Common myeloid progenitor, CD34-positive (primary cell): ENCODE data around the gene FRMD4A.

Source experiments
- CTCF ChIA-PET: fragments of 350-600 bp; sonication (Branson Sonifier 250); formaldehyde crosslinking; loops from one replicate; lab custom pipeline; 2021; ENCODE audit warnings: antibody characterized with exemption; lab: Charles Lee
- POLR2A ChIA-PET: fragments of 350-600 bp; sonication (Branson Sonifier 250); formaldehyde crosslinking; loops from one replicate; lab custom pipeline; 2021; ENCODE audit warnings: antibody characterized with exemption; lab: Charles Lee
- DNase-seq, 3 donors: peaks; one replicate each; pipeline versions ENCODE4 v3.0.0 to v3.0.0-alpha.2; 2013
- H3K27ac ChIP-seq, 2 experiments: 1 replicate in 1 of 2; 2 replicates in 1 of 2; pipeline ENCODE4 v1.7.0; 2013; ENCODE audit warnings: inconsistent platforms in 2 of 2, low read length in 2 of 2, mild to moderate bottlenecking in 2 of 2, low read depth in 1 of 2, moderate library complexity in 1 of 2; ENCODE audit not compliant: severe bottlenecking in 2 of 2, insufficient read depth in 1 of 2, poor library complexity in 1 of 2
- H3K27me3 ChIP-seq, 5 experiments: replicated peaks in 2 of 5; 1 replicate in 3 of 5; 2 replicates in 2 of 5; pipeline versions ENCODE4 v1.6.1 to v1.7.0; 2013; ENCODE audit warnings: low read length in 4 of 5, mild to moderate bottlenecking in 2 of 5, moderate library complexity in 2 of 5, inconsistent platforms in 1 of 5; ENCODE audit not compliant: insufficient read depth in 5 of 5, control insufficient read depth in 4 of 5
- H3K36me3 ChIP-seq, 4 experiments: 1 replicate in 2 of 4; 2 replicates in 2 of 4; pipeline versions ENCODE4 v1.6.1 to v1.7.0; 2013; ENCODE audit warnings: low read length in 3 of 4, control low read depth in 1 of 4, mild to moderate bottlenecking in 1 of 4; ENCODE audit not compliant: control insufficient read depth in 4 of 4, insufficient read depth in 4 of 4
- H3K4me1 ChIP-seq, 4 experiments: 1 replicate in 3 of 4; 2 replicates in 1 of 4; pipeline versions ENCODE4 v1.6.1 to v1.7.1; 2013; ENCODE audit warnings: low read length in 3 of 4, mild to moderate bottlenecking in 3 of 4, control low read depth in 1 of 4, inconsistent platforms in 1 of 4, moderate library complexity in 1 of 4; ENCODE audit not compliant: control insufficient read depth in 4 of 4, insufficient read depth in 4 of 4; ENCODE audit errors: control extremely low read depth in 1 of 4
- H3K4me3 ChIP-seq, 7 experiments: 1 replicate in 4 of 7; 2 replicates in 3 of 7; pipeline versions ENCODE4 v1.5.1 to v1.7.0; 2013; ENCODE audit warnings: mild to moderate bottlenecking in 7 of 7, low read length in 6 of 7, moderate library complexity in 6 of 7, inconsistent platforms in 2 of 7, low read depth in 2 of 7, control low read depth in 1 of 7; ENCODE audit not compliant: insufficient read depth in 4 of 7, control insufficient read depth in 1 of 7; ENCODE audit errors: extremely low read depth in 1 of 7
- H3K9me3 ChIP-seq, 5 experiments: 1 replicate in 4 of 5; 2 replicates in 1 of 5; pipeline versions ENCODE4 v1.6.1 to v1.7.1; 2013; ENCODE audit warnings: low read length in 4 of 5, mild to moderate bottlenecking in 2 of 5, inconsistent platforms in 1 of 5, low read depth in 1 of 5, moderate library complexity in 1 of 5; ENCODE audit not compliant: control insufficient read depth in 4 of 5, insufficient read depth in 2 of 5; ENCODE audit errors: control extremely low read depth in 1 of 5
- WGBS: methylation state at CpG from one replicate; pipeline ENCODE4 v1.1.5; 2013; ENCODE audit not compliant: insufficient coverage; 5-methylcytosine and 5-hydroxymethylcytosine counted together

The FRMD4A gene

DNA sequence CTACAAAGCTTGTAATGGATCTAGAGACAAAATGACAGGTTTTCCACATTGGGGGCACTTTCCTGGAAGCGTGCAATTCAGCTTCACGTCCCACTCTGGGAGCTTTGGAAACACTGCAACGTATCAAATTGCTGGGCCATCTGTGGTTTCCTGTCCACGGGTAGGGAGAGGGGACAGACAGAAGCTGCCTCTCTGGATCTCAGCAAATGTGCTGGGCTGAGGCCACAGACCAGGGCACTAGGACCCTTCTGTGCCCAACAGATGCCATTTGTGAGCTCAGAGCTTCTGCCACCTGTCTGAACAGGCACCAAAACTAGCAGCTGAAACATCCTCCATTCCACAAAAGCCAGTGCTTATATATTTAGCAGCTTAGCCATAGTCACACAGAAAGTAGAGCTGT is 40.9 kb upstream of the FRMD4A start:
- ChIA-PET POLR2A (no interaction called here), CTCF (no interaction called here)
- Histone ChIP-seq H3K27ac (no peak overlapping the region), H3K36me3 (no peaks in the 10 kb centered on the region), H3K4me1 (no peaks in the 10 kb centered on the region), H3K4me3 (no peak overlapping the region), H3K27me3 (peaks cover 0 to 5% (median 0%) of the 10 kb centered on the region in 5 experiments), H3K9me3 (peaks cover 0 to 3% (median 0%) of the 10 kb centered on the region in 5 experiments)
- WGBS, result 58% methylated on average over 4 of the region's 4 CpGs
- no peak for DNase-seq

DNA sequence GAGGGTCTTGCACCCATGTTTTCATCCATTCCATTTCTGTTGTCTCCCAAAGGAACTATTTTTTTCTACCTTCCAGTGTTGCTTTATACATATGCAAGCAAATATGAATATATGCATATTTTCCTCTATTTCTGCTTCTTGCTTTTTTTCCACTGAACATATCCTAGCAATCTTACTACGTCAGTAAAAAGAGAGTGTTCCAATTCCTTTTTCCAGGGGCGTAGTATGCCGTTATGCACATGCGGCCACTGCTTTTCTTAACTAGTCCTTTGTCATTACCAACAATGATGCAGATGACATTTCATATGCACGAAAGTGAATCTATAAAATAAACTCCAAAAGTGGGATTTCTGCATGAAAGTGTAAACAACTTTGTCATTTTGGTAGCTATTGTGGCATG is 40.2 kb upstream of the FRMD4A start:
- POLR2A ChIA-PET, result no interaction called here
- CTCF ChIA-PET, result no interaction called here

DNA sequence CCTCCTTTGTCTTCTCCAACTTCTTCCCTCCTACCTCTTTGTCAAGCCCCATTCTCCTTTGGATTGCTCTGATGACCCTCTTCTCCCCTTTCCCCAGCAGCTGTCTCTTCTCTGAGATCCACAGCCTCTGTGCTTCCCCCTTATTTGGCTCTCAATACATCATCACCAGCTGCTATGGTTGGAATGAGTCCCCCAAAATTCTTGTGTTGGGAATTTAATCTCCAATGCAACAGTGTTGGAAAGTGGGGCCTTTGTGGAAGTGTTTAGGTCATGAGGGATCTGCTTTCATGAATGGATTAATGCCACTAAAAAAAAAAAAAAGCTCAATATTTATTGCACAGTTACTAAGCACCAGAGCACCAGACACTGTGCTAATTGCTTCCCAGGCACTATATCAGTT is 39.2 kb upstream of the FRMD4A start:
- DNase-seq, result no peak
- ChIA-PET POLR2A (no interaction called here), CTCF (no interaction called here)
- Histone ChIP-seq H3K27ac (no peak overlapping the region), H3K36me3 (no peaks in the 10 kb centered on the region), H3K4me1 (no peaks in the 10 kb centered on the region), H3K4me3 (no peak overlapping the region), H3K27me3 (peaks cover 0 to 5% (median 0%) of the 10 kb centered on the region in 5 experiments), H3K9me3 (peaks cover 0 to 3% (median 0%) of the 10 kb centered on the region in 5 experiments)

More for the DNA sequence above, 40.2 kb upstream of the FRMD4A start:
- Histone ChIP-seq H3K4me3 (no peak overlapping the region), H3K36me3 (no peaks in the 10 kb centered on the region), H3K9me3 (peaks cover 0 to 3% (median 0%) of the 10 kb centered on the region in 5 experiments), H3K27me3 (peaks cover 0 to 5% (median 0%) of the 10 kb centered on the region in 5 experiments), H3K27ac (no peak overlapping the region), H3K4me1 (no peaks in the 10 kb centered on the region)
- DNase-seq, result no peak
- 98% methylated on average over 5 of the region's 5 CpGs for WGBS

DNA sequence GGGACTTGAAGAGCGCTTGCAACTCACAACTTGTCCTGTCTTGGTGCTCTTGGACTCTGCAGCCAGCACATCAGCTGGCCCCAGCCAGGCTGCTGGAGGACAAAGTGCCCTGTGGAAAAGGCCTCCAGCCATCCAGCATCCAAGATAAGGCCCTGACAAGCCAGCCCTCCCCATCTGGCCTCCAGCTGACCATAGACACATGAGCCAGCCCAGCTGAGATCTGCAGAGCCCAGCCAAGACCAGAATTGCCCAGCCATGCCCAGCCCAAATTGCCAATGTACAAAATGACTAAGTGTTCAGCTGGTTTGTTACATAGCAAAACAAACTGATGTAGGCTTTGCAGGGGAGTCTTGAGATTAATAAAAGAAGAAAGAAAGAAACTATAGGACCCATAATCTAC is 36.0 kb upstream of the FRMD4A start:
- ChIA-PET CTCF (no interaction called here), POLR2A (no interaction called here)
- no peaks in the 10 kb centered on the region for H3K36me3 ChIP-seq
- no peak overlapping the region for H3K4me3 ChIP-seq
- H3K27ac ChIP-seq, result no peak overlapping the region
- WGBS, result 100% methylated on average over 1 of the region's 1 CpG
- H3K9me3 ChIP-seq, result peaks cover 0 to 3% (median 0%) of the 10 kb centered on the region in 5 experiments
- H3K27me3 ChIP-seq, result peaks cover 0 to 8% (median 5%) of the 10 kb centered on the region in 5 experiments
- no peaks in the 10 kb centered on the region for H3K4me1 ChIP-seq
- DNase-seq, result no peak

DNA sequence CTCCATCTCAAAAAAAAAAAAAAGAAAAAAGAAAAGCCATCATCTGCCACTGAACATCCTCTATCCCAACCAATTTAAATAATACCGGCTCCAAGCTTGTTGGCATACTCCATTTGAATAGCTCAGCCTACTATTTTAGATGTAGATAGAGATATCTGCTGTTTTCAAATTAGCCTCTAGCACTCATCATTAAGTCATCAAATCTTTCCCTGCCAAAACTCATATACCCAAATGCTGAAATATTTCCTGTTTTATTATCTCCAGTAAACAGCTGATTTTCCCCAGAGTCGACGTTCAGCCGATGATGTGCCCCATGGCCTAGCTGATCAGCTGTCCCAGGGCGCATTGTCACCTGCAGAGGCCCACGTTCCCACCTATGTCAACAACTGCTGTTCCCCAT is 34.5 kb upstream of the FRMD4A start:
- Histone ChIP-seq H3K9me3 (peaks cover 0 to 2% (median 0%) of the 10 kb centered on the region in 5 experiments), H3K4me3 (no peak overlapping the region), H3K27me3 (peaks cover 0 to 9% (median 5%) of the 10 kb centered on the region in 5 experiments), H3K4me1 (no peaks in the 10 kb centered on the region), H3K27ac (no peak overlapping the region), H3K36me3 (no peaks in the 10 kb centered on the region)
- ChIA-PET CTCF (no interaction called here), POLR2A (no interaction called here)
- 95% methylated on average over 5 of the region's 6 CpGs for WGBS
- DNase-seq, result no peak

DNA sequence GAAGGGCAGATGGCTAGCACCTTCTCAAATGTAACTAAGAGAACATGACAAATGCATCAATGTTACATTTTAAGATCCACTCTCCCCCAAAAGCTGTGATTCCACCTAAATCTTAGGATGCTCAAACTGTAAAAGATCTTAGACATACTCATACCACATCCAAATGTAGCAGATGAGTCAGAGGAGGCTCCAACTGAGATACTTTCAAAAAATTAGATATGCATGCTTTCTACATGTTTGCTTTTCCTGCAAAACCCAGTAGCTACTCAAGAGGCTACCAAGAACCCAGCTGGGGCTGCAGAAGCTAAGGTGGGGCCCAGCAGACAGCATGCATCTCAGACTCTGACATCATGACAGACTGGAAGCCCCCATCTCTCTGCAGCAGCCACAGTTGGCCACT is 31.4 kb upstream of the FRMD4A start:
- ChIA-PET CTCF (no interaction called here), POLR2A (no interaction called here)
- DNase-seq, result no peak
- H3K4me1 ChIP-seq, result no peaks in the 10 kb centered on the region
- no peaks in the 10 kb centered on the region for H3K9me3 ChIP-seq
- no peak overlapping the region for H3K4me3 ChIP-seq
- H3K36me3 ChIP-seq, result no peaks in the 10 kb centered on the region
- no peak overlapping the region for H3K27ac ChIP-seq
- peaks cover 0 to 8% (median 5%) of the 10 kb centered on the region in 5 experiments for H3K27me3 ChIP-seq

DNA sequence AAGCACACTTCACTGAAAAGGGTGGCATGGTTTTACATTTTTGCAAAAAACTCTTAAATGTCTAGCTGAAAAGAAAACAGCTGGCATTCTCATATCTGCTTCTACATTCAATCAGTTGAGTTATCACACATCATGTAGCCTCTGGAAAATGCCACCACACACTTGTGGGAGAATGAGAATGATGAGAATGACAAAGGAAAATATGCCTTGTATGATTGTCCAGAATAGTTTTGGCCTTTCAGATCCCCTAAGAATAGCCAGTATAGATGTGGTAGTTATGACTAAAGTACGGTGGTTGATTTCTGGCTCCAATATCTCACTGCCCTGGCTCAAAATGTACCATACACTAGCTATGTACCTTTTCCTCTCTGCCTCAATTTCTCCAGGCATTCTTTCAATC is 30.2 kb upstream of the FRMD4A start:
- H3K36me3 ChIP-seq, result no peaks in the 10 kb centered on the region
- H3K4me3 ChIP-seq, result no peak overlapping the region
- no peaks in the 10 kb centered on the region for H3K4me1 ChIP-seq
- WGBS, result no CpG with 5 or more reads among the region's 1 CpG
- no peak overlapping the region for H3K27ac ChIP-seq
- ChIA-PET CTCF (no interaction called here), POLR2A (no interaction called here)
- H3K9me3 ChIP-seq, result no peaks in the 10 kb centered on the region
- H3K27me3 ChIP-seq, result peaks cover 0 to 8% (median 2%) of the 10 kb centered on the region in 5 experiments
- DNase-seq, result no peak
